ENCODE measurements around the gene ZNF549.
A peak's percentile ranks its signal among the peaks of the same experiment; 100 is the strongest.

Gene ZNF549

DNA sequence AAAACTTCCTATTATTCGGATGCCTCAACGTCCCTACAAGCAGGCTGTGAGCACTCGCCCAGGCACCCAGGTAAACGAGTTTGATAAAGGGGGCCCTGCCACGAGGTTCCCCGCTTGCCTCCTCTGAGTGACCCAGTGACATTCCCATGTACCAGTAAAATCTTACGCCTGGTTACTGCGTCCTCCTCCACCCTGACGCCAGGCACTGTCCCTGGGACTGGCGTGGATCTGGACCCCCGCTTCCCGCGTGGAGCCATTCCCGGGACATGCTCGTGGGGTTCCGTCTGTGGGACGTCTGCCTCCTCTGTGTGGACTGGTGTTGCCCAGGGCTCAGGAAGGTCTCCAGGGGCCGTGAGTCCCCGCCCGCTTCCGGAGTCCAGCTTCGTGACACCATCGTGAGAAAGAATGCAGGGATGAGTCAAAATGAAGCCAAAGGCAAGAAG lies 32.9 kb downstream of the ZNF549 start:
- Histone ChIP-seq H3K36me3 (ENCODE audit: control insufficient read depth in 2 of 2, insufficient read depth in 1 of 2, low read length in 2 of 2) (peaks cover 13 to 30% of the 10 kb centered on the region in 2 experiments), H3K27ac (ENCODE audit: extremely low read depth, low read depth, low read length) (no peak overlapping the region)

GRCh38 chr19:57563547-57563946 lies 36.4 kb downstream of the ZNF549 start:
- no peak for TF ChIP-seq ZSCAN4 (tag by site-specific recombination; IDR thresholded peaks at IDR 0.05)
- TF ChIP-seq, protein P1, sequence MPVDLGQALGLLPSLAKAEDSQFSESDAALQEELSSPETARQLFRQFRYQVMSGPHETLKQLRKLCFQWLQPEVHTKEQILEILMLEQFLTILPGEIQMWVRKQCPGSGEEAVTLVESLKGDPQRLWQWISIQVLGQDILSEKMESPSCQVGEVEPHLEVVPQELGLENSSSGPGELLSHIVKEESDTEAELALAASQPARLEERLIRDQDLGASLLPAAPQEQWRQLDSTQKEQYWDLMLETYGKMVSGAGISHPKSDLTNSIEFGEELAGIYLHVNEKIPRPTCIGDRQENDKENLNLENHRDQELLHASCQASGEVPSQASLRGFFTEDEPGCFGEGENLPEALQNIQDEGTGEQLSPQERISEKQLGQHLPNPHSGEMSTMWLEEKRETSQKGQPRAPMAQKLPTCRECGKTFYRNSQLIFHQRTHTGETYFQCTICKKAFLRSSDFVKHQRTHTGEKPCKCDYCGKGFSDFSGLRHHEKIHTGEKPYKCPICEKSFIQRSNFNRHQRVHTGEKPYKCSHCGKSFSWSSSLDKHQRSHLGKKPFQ (tag by site-specific recombination; IDR thresholded peaks at IDR 0.05) = no peak
- TF ChIP-seq ZNF596 (tag by site-specific recombination; IDR thresholded peaks at IDR 0.05) = no peak
- TF ChIP-seq ZNF548 (tag by site-specific recombination; IDR thresholded peaks at IDR 0.05) = no peak
- TF ChIP-seq, protein P2, sequence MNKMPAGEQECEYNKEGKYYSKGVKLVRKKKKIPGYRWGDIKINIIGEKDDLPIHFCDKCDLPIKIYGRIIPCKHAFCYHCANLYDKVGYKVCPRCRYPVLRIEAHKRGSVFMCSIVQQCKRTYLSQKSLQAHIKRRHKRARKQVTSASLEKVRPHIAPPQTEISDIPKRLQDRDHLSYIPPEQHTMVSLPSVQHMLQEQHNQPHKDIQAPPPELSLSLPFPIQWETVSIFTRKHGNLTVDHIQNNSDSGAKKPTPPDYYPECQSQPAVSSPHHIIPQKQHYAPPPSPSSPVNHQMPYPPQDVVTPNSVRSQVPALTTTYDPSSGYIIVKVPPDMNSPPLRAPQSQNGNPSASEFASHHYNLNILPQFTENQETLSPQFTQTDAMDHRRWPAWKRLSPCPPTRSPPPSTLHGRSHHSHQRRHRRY (tag by site-specific recombination; IDR thresholded peaks at IDR 0.05) = no peak
- TF ChIP-seq SETDB1 (IDR thresholded peaks at IDR 0.05; ENCODE audit: insufficient read length, low read length) = peak; percentile 92
- TF ChIP-seq TRIM28 (IDR thresholded peaks at IDR 0.05; ENCODE audit: borderline replicate concordance, low read length) = 0 out of 2 replicates have a peak, but pooled peaks have one; percentile 51
- ChIA-PET CTCF (no interaction called here), POLR2A (no interaction called here)
- Histone ChIP-seq H3K27ac (ENCODE audit: extremely low read depth, low read depth, low read length) (no peak overlapping the region), H3K36me3 (ENCODE audit: control insufficient read depth in 2 of 2, insufficient read depth in 1 of 2, low read length in 2 of 2) (no peaks in the 10 kb centered on the region), H3K4me1 (ENCODE audit: control insufficient read depth, insufficient read depth, low read length) (no peaks in the 10 kb centered on the region; the same call in 1 of the 2 replicates), H3K9me3 (ENCODE audit: control insufficient read depth, insufficient read depth, low read depth, low read length) (peaks cover 9% of the 10 kb centered on the region), H3K4me3 (ENCODE audit: low read depth, low read length) (no peak overlapping the region)

More for the DNA sequence above, 32.9 kb downstream of the ZNF549 start:
- Histone ChIP-seq H3K4me3 (ENCODE audit: low read depth, low read length) (peak overlapping the region; percentile 69), H3K9me3 (ENCODE audit: control insufficient read depth, insufficient read depth, low read depth, low read length) (peaks cover 6% of the 10 kb centered on the region), H3K4me1 (ENCODE audit: control insufficient read depth, insufficient read depth, low read length) (no peaks in the 10 kb centered on the region; the same call in 1 of the 2 replicates)
- POLR2A ChIA-PET = interaction anchor here (0.6 kb wide), 1 partner anchor 60 kb away, joined by 3 read pairs; the partner anchor contains the start of gene ZNF773
- no peak for TF ChIP-seq MYNN (tag by site-specific recombination; IDR thresholded peaks at IDR 0.05; ENCODE audit: borderline replicate concordance)
- no peak for TF ChIP-seq REPIN1 (tag by site-specific recombination; IDR thresholded peaks at IDR 0.05; ENCODE audit: low read depth)
- CTCF ChIA-PET = interaction anchor here (0.7 kb wide), 2 partner anchors 107 to 157 kb away, joined by 3 read pairs; no protein-coding TSS in a partner anchor

GRCh38 chr19:57566396-57567265 lies 39.5 kb downstream of the ZNF549 start:
- no peak overlapping the region for H3K4me3 ChIP-seq (ENCODE audit: low read depth, low read length)
- peaks cover 0 to 5% of the 10 kb centered on the region in 2 experiments; a peak in 1 of 3 replicates for H3K36me3 ChIP-seq (ENCODE audit: control insufficient read depth in 2 of 2, insufficient read depth in 1 of 2, low read length in 2 of 2)
- ChIA-PET CTCF (interaction anchor here (0.5 to 1.1 kb wide), 2 partner anchors 11 to 115 kb away, joined by 3 to 4 read pairs; partner anchors contain the start of gene ZNF551), POLR2A (no interaction called here)
- no peaks in the 10 kb centered on the region for H3K4me1 ChIP-seq (ENCODE audit: control insufficient read depth, insufficient read depth, low read length)
- no peak overlapping the region for H3K27ac ChIP-seq (ENCODE audit: extremely low read depth, low read depth, low read length)
- peaks cover 5% of the 10 kb centered on the region for H3K9me3 ChIP-seq (ENCODE audit: control insufficient read depth, insufficient read depth, low read depth, low read length)
- TF ChIP-seq ZNF423 (tag by site-specific recombination; IDR thresholded peaks at IDR 0.05) = no peak
- TF ChIP-seq, protein P3, sequence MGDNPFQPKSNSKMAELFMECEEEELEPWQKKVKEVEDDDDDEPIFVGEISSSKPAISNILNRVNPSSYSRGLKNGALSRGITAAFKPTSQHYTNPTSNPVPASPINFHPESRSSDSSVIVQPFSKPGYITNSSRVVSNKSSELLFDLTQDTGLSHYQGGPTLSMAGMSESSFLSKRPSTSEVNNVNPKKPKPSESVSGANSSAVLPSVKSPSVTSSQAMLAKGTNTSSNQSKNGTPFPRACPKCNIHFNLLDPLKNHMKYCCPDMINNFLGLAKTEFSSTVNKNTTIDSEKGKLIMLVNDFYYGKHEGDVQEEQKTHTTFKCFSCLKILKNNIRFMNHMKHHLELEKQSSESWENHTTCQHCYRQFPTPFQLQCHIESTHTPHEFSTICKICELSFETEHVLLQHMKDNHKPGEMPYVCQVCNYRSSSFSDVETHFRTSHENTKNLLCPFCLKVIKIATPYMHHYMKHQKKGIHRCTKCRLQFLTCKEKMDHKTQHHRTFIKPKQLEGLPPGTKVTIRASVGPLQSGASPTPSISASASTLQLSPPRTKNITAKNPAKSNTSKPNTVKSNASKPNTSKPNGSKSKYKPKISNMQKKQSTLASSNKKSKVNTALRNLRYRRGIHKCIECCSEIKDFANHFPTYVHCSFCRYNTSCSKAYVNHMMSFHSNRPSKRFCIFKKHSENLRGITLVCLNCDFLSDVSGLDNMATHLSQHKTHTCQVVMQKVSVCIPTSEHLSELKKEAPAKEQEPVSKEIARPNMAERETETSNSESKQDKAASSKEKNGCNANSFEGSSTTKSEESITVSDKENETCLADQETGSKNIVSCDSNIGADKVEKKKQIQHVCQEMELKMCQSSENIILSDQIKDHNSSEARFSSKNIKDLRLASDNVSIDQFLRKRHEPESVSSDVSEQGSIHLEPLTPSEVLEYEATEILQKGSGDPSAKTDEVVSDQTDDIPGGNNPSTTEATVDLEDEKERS (tag by site-specific recombination; IDR thresholded peaks at IDR 0.05) = peak; percentile 100
- TF ChIP-seq ZNF610 (tag by site-specific recombination; IDR thresholded peaks at IDR 0.05; ENCODE audit: borderline replicate concordance) = 0 out of 2 replicates have a peak, but pooled peaks have one; percentile 48
- TF ChIP-seq ZNF521 (tag by site-specific recombination; IDR thresholded peaks at IDR 0.05) = no peak
- peak; percentile 98 for TF ChIP-seq SETDB1 (IDR thresholded peaks at IDR 0.05; ENCODE audit: insufficient read length, low read length)
- TF ChIP-seq MYNN (tag by site-specific recombination; IDR thresholded peaks at IDR 0.05; ENCODE audit: borderline replicate concordance) = no peak
- no peak for TF ChIP-seq BCL11A (tag by site-specific recombination; IDR thresholded peaks at IDR 0.05; ENCODE audit: low read depth)
- TF ChIP-seq ZNF114 (tag by site-specific recombination; IDR thresholded peaks at IDR 0.05) = peak; percentile 83; the same call in 1 of the 2 replicates
- no peak for TF ChIP-seq ZNF837 (tag by site-specific recombination; IDR thresholded peaks at IDR 0.05)
- TF ChIP-seq ZNF548 (tag by site-specific recombination; IDR thresholded peaks at IDR 0.05) = no peak
- TF ChIP-seq ZNF416 (tag by site-specific recombination; IDR thresholded peaks at IDR 0.05) = peak; percentile 73; the same call in 1 of the 2 replicates
- TF ChIP-seq ZNF623 (tag by site-specific recombination; IDR thresholded peaks at IDR 0.05) = no peak
- TF ChIP-seq, protein P4, sequence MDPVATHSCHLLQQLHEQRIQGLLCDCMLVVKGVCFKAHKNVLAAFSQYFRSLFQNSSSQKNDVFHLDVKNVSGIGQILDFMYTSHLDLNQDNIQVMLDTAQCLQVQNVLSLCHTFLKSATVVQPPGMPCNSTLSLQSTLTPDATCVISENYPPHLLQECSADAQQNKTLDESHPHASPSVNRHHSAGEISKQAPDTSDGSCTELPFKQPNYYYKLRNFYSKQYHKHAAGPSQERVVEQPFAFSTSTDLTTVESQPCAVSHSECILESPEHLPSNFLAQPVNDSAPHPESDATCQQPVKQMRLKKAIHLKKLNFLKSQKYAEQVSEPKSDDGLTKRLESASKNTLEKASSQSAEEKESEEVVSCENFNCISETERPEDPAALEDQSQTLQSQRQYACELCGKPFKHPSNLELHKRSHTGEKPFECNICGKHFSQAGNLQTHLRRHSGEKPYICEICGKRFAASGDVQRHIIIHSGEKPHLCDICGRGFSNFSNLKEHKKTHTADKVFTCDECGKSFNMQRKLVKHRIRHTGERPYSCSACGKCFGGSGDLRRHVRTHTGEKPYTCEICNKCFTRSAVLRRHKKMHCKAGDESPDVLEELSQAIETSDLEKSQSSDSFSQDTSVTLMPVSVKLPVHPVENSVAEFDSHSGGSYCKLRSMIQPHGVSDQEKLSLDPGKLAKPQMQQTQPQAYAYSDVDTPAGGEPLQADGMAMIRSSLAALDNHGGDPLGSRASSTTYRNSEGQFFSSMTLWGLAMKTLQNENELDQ (tag by site-specific recombination; IDR thresholded peaks at IDR 0.05; ENCODE audit: low read depth) = no peak
